IMR-90 (cell line): ENCODE measurements around the gene KCP. TPM values are rescaled to one million over a fixed set of nuclear protein-coding genes. Genes with fewer than 3 reads are reported as not detected.

Source experiments
- ATAC-seq: fragments of 200-7000 bp; cut with Tn5 transposase; 2 replicates; pipeline ENCODE4 v1.9.1; 2020; ENCODE audit warnings: low read depth, mild to moderate bottlenecking, moderate library complexity
- BruUV-seq: library from RNA; stranded (reverse); fragments of 400-500 nt; replicated peaks from 2 replicates; lab custom pipeline; 2021; lab: Mats Ljungman, UMichigan
- CTCF ChIA-PET: fragments of 300-600 bp; formaldehyde crosslinking; extraction: SDS; loops from one replicate; lab custom pipeline; 2021; ENCODE audit warnings: antibody characterized with exemption; lab: Yijun Ruan, JAX
- POLR2A ChIA-PET: fragments of 300-600 bp; sonication (Branson Sonifier 250); formaldehyde crosslinking; loops from one replicate; lab custom pipeline; 2022; ENCODE audit warnings: antibody characterized with exemption; ENCODE audit not compliant: unreplicated experiment; lab: Charles Lee
- DNase-seq: peaks from one replicate; pipeline ENCODE4 v3.0.0; 2013
- H2AFZ ChIP-seq: replicated peaks from 2 replicates; pipeline ENCODE3; 2013; ENCODE audit warnings: low read length, mild to moderate bottlenecking; ENCODE audit not compliant: poor library complexity
- H2AK5ac ChIP-seq: 2 replicates; pipeline ENCODE4 v1.6.1; 2013; ENCODE audit warnings: low read depth, low read length, inconsistent platforms
- H2AK9ac ChIP-seq: replicated peaks from 2 replicates; pipeline ENCODE3; 2013; ENCODE audit warnings: mild to moderate bottlenecking, low read depth, low read length, moderate library complexity; ENCODE audit not compliant: poor library complexity
- H2BK120ac ChIP-seq: 2 replicates; pipeline ENCODE4 v1.6.1; 2013; ENCODE audit warnings: low read depth, low read length, inconsistent platforms
- H2BK15ac ChIP-seq: 3 replicates; pipeline ENCODE4 v1.6.1; 2013; ENCODE audit warnings: low read depth, low read length, inconsistent platforms
- H2BK20ac ChIP-seq: 2 replicates; pipeline ENCODE4 v1.6.1; 2013; ENCODE audit warnings: low read depth, mild to moderate bottlenecking, inconsistent platforms, low read length, moderate library complexity
- H2BK5ac ChIP-seq: 2 replicates; pipeline ENCODE4 v1.6.1; 2013; ENCODE audit warnings: mild to moderate bottlenecking, low read depth, low read length, inconsistent platforms; ENCODE audit not compliant: poor library complexity, severe bottlenecking
- H3K14ac ChIP-seq: replicated peaks from 2 replicates; pipeline ENCODE4 v1.6.1; 2013; ENCODE audit warnings: low read depth, low read length, inconsistent platforms
- H3K18ac ChIP-seq: 2 replicates; pipeline ENCODE4 v1.6.1; 2013; ENCODE audit warnings: low read depth, low read length, control low read depth
- H3K23ac ChIP-seq: 2 replicates; pipeline ENCODE4 v1.6.1; 2013; ENCODE audit warnings: low read depth, low read length, inconsistent platforms
- H3K27ac ChIP-seq: 2 replicates; pipeline ENCODE4 v1.5.1; 2013; ENCODE audit warnings: mild to moderate bottlenecking, control low read depth, low read length; ENCODE audit not compliant: insufficient read depth
- H3K27me3 ChIP-seq: 2 replicates; pipeline ENCODE4 v1.6.1; 2013; ENCODE audit warnings: low read length; ENCODE audit not compliant: control insufficient read depth, insufficient read depth
- H3K36me3 ChIP-seq: 2 replicates; pipeline ENCODE4 v1.6.1; 2013; ENCODE audit warnings: low read length, mixed read lengths; ENCODE audit not compliant: control insufficient read depth, insufficient read depth
- H3K4ac ChIP-seq: 2 replicates; pipeline ENCODE4 v1.6.1; 2013; ENCODE audit warnings: low read depth, low read length, inconsistent platforms
- H3K4me1 ChIP-seq: 2 replicates; pipeline ENCODE4 v1.6.1; 2013; ENCODE audit warnings: low read length, mixed read lengths; ENCODE audit not compliant: control insufficient read depth, insufficient read depth
- H3K4me2 ChIP-seq: 2 replicates; pipeline ENCODE4 v1.6.1; 2013; ENCODE audit warnings: low read depth, mild to moderate bottlenecking, control low read depth, low read length, moderate library complexity
- H3K4me3 ChIP-seq: 2 replicates; pipeline ENCODE4 v1.5.1; 2013; ENCODE audit warnings: low read depth, mild to moderate bottlenecking, control low read depth, low read length, moderate library complexity; ENCODE audit not compliant: insufficient read depth
- H3K56ac ChIP-seq: 2 replicates; pipeline ENCODE4 v1.6.1; 2013; ENCODE audit warnings: low read length, inconsistent platforms; ENCODE audit not compliant: insufficient read depth; ENCODE audit errors: extremely low read depth
- H3K79me1 ChIP-seq, 2 experiments: 2 replicates each; pipeline ENCODE4 v1.6.1; 2013; ENCODE audit warnings: low read length in 2 of 2, inconsistent platforms in 1 of 2, low read depth in 1 of 2
- H3K9ac ChIP-seq: 2 replicates; pipeline ENCODE4 v1.6.1; 2013; ENCODE audit warnings: low read depth, low read length, control low read depth
- H3K9me1 ChIP-seq: 2 replicates; pipeline ENCODE4 v1.6.1; 2013; ENCODE audit warnings: low read length, inconsistent platforms; ENCODE audit not compliant: insufficient read depth
- H3K9me3 ChIP-seq: 2 replicates; pipeline ENCODE4 v1.6.1; 2013; ENCODE audit warnings: low read length; ENCODE audit not compliant: control insufficient read depth, insufficient read depth
- H4K20me1 ChIP-seq: 2 replicates; pipeline ENCODE4 v1.6.1; 2013; ENCODE audit warnings: low read length, inconsistent platforms; ENCODE audit not compliant: insufficient read depth
- H4K5ac ChIP-seq: 2 replicates; pipeline ENCODE4 v1.6.1; 2013; ENCODE audit warnings: mild to moderate bottlenecking, low read depth, low read length, control low read depth
- H4K8ac ChIP-seq, 2 experiments: 2 replicates each; pipeline ENCODE4 v1.6.1; 2013; ENCODE audit warnings: low read depth in 2 of 2, low read length in 2 of 2, control low read depth in 1 of 2, inconsistent platforms in 1 of 2
- H4K91ac ChIP-seq: 2 replicates; pipeline ENCODE4 v1.6.1; 2013; ENCODE audit warnings: low read depth, low read length, inconsistent platforms; ENCODE audit not compliant: insufficient read depth
- CTCF ChIP-seq: conservative IDR thresholded peaks from 2 replicates; pipeline ENCODE4 v1.5.1; 2012; ENCODE audit warnings: mild to moderate bottlenecking, low read depth, low read length, improper control_type of control experiment
- FOS ChIP-seq: fragments of 150-350 bp; IDR thresholded peaks from 2 replicates; pipeline ENCODE4 v1.6.1; 2016; ENCODE audit warnings: low read depth, low read length
- POLR2A ChIP-seq: IDR thresholded peaks from 2 replicates; pipeline ENCODE4 v1.6.1; 2012; ENCODE audit warnings: mild to moderate bottlenecking, low read depth, low read length
- RFX5 ChIP-seq: IDR thresholded peaks from 2 replicates; pipeline ENCODE4 v1.8.0; 2012; ENCODE audit warnings: low read depth, mild to moderate bottlenecking, low read length, moderate library complexity
- SMC3 ChIP-seq: fragments of 150-350 bp; IDR thresholded peaks from 2 replicates; pipeline ENCODE4 v1.6.1; 2016; ENCODE audit warnings: low read depth, mild to moderate bottlenecking, antibody characterized with exemption, low read length, moderate library complexity
- USF2 ChIP-seq: fragments of 150-350 bp; IDR thresholded peaks from 2 replicates; pipeline ENCODE4 v1.6.1; 2017; ENCODE audit warnings: mild to moderate bottlenecking, antibody characterized with exemption, low read length, low read depth
- WGBS, 2 experiments: methylation state at CpG; one replicate each; pipeline versions ENCODE4 v1.1.5 to v1.1.7; 2013; ENCODE audit warnings: missing lambda C conversion rate in 2 of 2; ENCODE audit not compliant: insufficient read length in 1 of 2; ENCODE audit errors: extremely low coverage in 2 of 2; 5-methylcytosine and 5-hydroxymethylcytosine counted together
- dilution Hi-C: fragments of 300-500 bp; cut with HindIII; formaldehyde crosslinking; loops from one replicate; pipeline ENCODE4 v1.14.3; 2018; ENCODE audit warnings: low sequenced_read_pairs; ENCODE audit not compliant: unreplicated experiment
- in situ Hi-C: fragments of 300-500 bp; cut with MboI; formaldehyde crosslinking; loops from 3 replicates; pipeline ENCODE4 v1.14.3; 2019; ENCODE audit warnings: low sequenced_read_pairs, inconsistent platforms, mixed read lengths
- intact Hi-C: fragments of 100-400 bp; cut with micrococcal nuclease; formaldehyde crosslinking; loops from 2 replicates; pipeline ENCODE4 v1.10.0; 2022
- polyA plus RNA-seq, 3 experiments: library from polyadenylated mRNA; depleted of rRNA; stranded (reverse); fragments of >200 nt; gene quantifications; 2 replicates each; pipeline ENCODE4 v1.2.3, GENCODE V29; 2012; ENCODE audit warnings: low replicate concordance in 1 of 3
- total RNA-seq: library from RNA; depleted of rRNA; stranded (reverse); fragments of >200 nt; gene quantifications from 2 replicates; pipeline ENCODE4 v1.2.3, GENCODE V29; 2012

The KCP gene
- total and polyA plus RNA-seq, 2 of the 4 experiments (the other 2 are of a cell fraction): 0.03 TPM; not detected in 1

- intact Hi-C loops (no loop called here), in situ Hi-C loops (no loop called here), dilution Hi-C loops (no loop called here)
- no peak for TF ChIP-seq RFX5
- TF ChIP-seq USF2: no peak
- TF ChIP-seq POLR2A: no peak
- no peak for TF ChIP-seq CTCF
- no peak for TF ChIP-seq SMC3
- no peak for TF ChIP-seq FOS
- no peaks in the 10 kb centered on the region for H3K9me3 ChIP-seq
- no peak overlapping the region for H3K4me2 ChIP-seq
- H3K9me1 ChIP-seq: peaks cover 5% of the 10 kb centered on the region; the same call in 1 of the 2 replicates
- WGBS, 2 experiments: 100% methylated on average over 3 of the region's 12 CpGs; no CpG with 5 or more reads in 1 of the 2 experiments
- no peak overlapping the region for H4K8ac ChIP-seq
- no peak overlapping the region for H4K91ac ChIP-seq
- H2AK9ac ChIP-seq: peak overlapping the region; percentile 48
- peaks cover 38% of the 10 kb centered on the region for H3K36me3 ChIP-seq
- ChIA-PET POLR2A (interaction anchor here (0.5 kb wide), 1 partner anchor 28 kb away, joined by 26 read pairs; no protein-coding TSS in a partner anchor), CTCF (interaction anchor here (1.3 kb wide), 1 partner anchor 24 kb away, joined by 3 read pairs; no protein-coding TSS in a partner anchor)
- no peak overlapping the region for H2AFZ ChIP-seq
- peaks cover 2% of the 10 kb centered on the region for H3K4me1 ChIP-seq
- no peak overlapping the region for H2BK5ac ChIP-seq
- ATAC-seq: no peak
- H3K18ac ChIP-seq: no peak overlapping the region
- no peak overlapping the region for H3K4ac ChIP-seq
- H3K4me3 ChIP-seq: no peak overlapping the region
- H2AK5ac ChIP-seq: no peak overlapping the region
- H3K9ac ChIP-seq: no peak overlapping the region
- no peak overlapping the region for H3K56ac ChIP-seq
- H3K27me3 ChIP-seq: no peaks in the 10 kb centered on the region
- H3K23ac ChIP-seq: no peak overlapping the region
- peaks cover 44% of the 10 kb centered on the region for H4K20me1 ChIP-seq
- H2BK15ac ChIP-seq: no peak overlapping the region
- H4K5ac ChIP-seq: no peak overlapping the region
- no peak for DNase-seq
- peaks cover 10 to 19% of the 10 kb centered on the region in 2 experiments for H3K79me1 ChIP-seq
- H2BK20ac ChIP-seq: no peak overlapping the region
- BruUV-seq: no TSS peak
- no peak overlapping the region for H2BK120ac ChIP-seq
- H3K14ac ChIP-seq: no peak overlapping the region
- no peak overlapping the region for H3K27ac ChIP-seq
Observed at GRCh38 chr7:128859232-128860157, 51.0 kb downstream of the KCP start.
